ENCODE results near the gene RIC3. TPM values are rescaled to one million over a fixed set of nuclear protein-coding genes. Genes with fewer than 3 reads are reported as not detected.

Gene RIC3, protein sequence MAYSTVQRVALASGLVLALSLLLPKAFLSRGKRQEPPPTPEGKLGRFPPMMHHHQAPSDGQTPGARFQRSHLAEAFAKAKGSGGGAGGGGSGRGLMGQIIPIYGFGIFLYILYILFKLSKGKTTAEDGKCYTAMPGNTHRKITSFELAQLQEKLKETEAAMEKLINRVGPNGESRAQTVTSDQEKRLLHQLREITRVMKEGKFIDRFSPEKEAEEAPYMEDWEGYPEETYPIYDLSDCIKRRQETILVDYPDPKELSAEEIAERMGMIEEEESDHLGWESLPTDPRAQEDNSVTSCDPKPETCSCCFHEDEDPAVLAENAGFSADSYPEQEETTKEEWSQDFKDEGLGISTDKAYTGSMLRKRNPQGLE
- total RNA-seq: 12.9 TPM
- long read RNA-seq, transcript RIC3-203 (6 exons, 2,929 nt): major isoform, 19 of 28 reads
- long read RNA-seq, partial matches to known transcripts: 2 of 28 reads
- long read RNA-seq, other reads (novel, unspliced or antisense): 6 of 28 reads

GRCh38 chr11:8168485-8169257 is at the start of gene RIC3:
Gene RIC3 (minus strand): TSS chr11:8169025. CDS start chr11:8168989, 36 bp downstream.
- Histone ChIP-seq H3K4me3 (peak within 1 kb of the TSS; percentile 74), H3K4me1 (peaks cover 21% of the 10 kb centered on the region), H3K9me3 (replicated peaks) (no peaks in the 10 kb centered on the region), H3K36me3 (no peaks in the 10 kb centered on the region), H3K27me3 (ENCODE audit: low read depth) (peaks cover 64% of the 10 kb centered on the region), H3K27ac (replicated peaks) (peak within 1 kb of the TSS; percentile 68)
- DNase-seq: peak; percentile 42
- intact Hi-C loops (cut with micrococcal nuclease): no loop called here
- TF ChIP-seq, protein P1, sequence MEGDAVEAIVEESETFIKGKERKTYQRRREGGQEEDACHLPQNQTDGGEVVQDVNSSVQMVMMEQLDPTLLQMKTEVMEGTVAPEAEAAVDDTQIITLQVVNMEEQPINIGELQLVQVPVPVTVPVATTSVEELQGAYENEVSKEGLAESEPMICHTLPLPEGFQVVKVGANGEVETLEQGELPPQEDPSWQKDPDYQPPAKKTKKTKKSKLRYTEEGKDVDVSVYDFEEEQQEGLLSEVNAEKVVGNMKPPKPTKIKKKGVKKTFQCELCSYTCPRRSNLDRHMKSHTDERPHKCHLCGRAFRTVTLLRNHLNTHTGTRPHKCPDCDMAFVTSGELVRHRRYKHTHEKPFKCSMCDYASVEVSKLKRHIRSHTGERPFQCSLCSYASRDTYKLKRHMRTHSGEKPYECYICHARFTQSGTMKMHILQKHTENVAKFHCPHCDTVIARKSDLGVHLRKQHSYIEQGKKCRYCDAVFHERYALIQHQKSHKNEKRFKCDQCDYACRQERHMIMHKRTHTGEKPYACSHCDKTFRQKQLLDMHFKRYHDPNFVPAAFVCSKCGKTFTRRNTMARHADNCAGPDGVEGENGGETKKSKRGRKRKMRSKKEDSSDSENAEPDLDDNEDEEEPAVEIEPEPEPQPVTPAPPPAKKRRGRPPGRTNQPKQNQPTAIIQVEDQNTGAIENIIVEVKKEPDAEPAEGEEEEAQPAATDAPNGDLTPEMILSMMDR (IDR thresholded peaks at IDR 0.05; ENCODE audit: borderline replicate concordance): no peak

DNA sequence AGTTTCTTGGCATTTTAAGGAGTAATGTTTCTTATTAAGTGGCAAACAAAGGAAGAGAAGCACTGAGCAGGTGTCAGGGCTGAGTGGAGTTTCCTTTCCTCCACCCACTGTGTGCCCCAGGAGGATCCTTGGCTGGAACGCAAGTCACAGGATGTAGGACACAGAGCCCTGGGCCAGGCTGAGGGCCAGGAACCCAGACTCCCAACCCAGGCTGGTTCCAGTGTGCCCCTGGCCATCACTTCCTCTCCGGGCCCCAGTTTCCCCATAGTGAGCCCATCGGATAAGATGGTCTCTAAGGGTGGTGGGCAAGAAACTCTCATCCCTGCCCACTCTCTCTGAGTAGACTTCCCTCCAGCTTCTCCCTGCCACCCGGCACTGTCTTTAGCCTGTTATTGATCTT is 49.6 kb upstream of the RIC3 start:
- intact Hi-C loops (cut with micrococcal nuclease): no loop called here
- DNase-seq: no peak

GRCh38 chr11:8217926-8218325 is 49.1 kb upstream of the RIC3 start:
- DNase-seq: no peak
- Histone ChIP-seq H3K27me3 (ENCODE audit: low read depth) (peaks cover 16% of the 10 kb centered on the region), H3K4me3 (no peak overlapping the region), H3K4me1 (no peaks in the 10 kb centered on the region), H3K9me3 (replicated peaks) (no peaks in the 10 kb centered on the region), H3K36me3 (no peaks in the 10 kb centered on the region), H3K27ac (replicated peaks) (no peak overlapping the region)
- intact Hi-C loops (cut with micrococcal nuclease): no loop called here
- TF ChIP-seq, protein P1 (IDR thresholded peaks at IDR 0.05; ENCODE audit: borderline replicate concordance): no peak

More for the DNA sequence above, 49.6 kb upstream of the RIC3 start:
- TF ChIP-seq, protein P1 (IDR thresholded peaks at IDR 0.05; ENCODE audit: borderline replicate concordance): no peak
- Histone ChIP-seq H3K27me3 (ENCODE audit: low read depth) (peaks cover 16% of the 10 kb centered on the region), H3K4me3 (no peak overlapping the region), H3K9me3 (replicated peaks) (no peaks in the 10 kb centered on the region), H3K4me1 (no peaks in the 10 kb centered on the region), H3K27ac (replicated peaks) (no peak overlapping the region), H3K36me3 (no peaks in the 10 kb centered on the region)

- DNase-seq: no peak
- Histone ChIP-seq H3K36me3 (no peaks in the 10 kb centered on the region), H3K4me1 (no peaks in the 10 kb centered on the region), H3K4me3 (no peak overlapping the region), H3K9me3 (replicated peaks) (no peaks in the 10 kb centered on the region), H3K27ac (replicated peaks) (no peak overlapping the region), H3K27me3 (ENCODE audit: low read depth) (peaks cover 16% of the 10 kb centered on the region)
- TF ChIP-seq, protein P1 (IDR thresholded peaks at IDR 0.05; ENCODE audit: borderline replicate concordance): no peak
- intact Hi-C loops (cut with micrococcal nuclease): no loop called here
Measured at GRCh38 chr11:8217136-8217535, 48.3 kb upstream of the RIC3 start.

GRCh38 chr11:8213376-8213775 is 44.6 kb upstream of the RIC3 start:
- H3K4me1 ChIP-seq: no peaks in the 10 kb centered on the region
- TF ChIP-seq, protein P1 (IDR thresholded peaks at IDR 0.05; ENCODE audit: borderline replicate concordance): no peak
- intact Hi-C loops (cut with micrococcal nuclease): no loop called here
- no peaks in the 10 kb centered on the region for H3K36me3 ChIP-seq
- no peak overlapping the region for H3K27ac ChIP-seq (replicated peaks)
- no peak for DNase-seq
- no peaks in the 10 kb centered on the region for H3K9me3 ChIP-seq (replicated peaks)
- peaks cover 29% of the 10 kb centered on the region for H3K27me3 ChIP-seq (ENCODE audit: low read depth)
- no peak overlapping the region for H3K4me3 ChIP-seq

All from left ventricle myocardium inferior (tissue), 1 donor.